ENCODE results near the gene FASN.

FASN gene

DNA sequence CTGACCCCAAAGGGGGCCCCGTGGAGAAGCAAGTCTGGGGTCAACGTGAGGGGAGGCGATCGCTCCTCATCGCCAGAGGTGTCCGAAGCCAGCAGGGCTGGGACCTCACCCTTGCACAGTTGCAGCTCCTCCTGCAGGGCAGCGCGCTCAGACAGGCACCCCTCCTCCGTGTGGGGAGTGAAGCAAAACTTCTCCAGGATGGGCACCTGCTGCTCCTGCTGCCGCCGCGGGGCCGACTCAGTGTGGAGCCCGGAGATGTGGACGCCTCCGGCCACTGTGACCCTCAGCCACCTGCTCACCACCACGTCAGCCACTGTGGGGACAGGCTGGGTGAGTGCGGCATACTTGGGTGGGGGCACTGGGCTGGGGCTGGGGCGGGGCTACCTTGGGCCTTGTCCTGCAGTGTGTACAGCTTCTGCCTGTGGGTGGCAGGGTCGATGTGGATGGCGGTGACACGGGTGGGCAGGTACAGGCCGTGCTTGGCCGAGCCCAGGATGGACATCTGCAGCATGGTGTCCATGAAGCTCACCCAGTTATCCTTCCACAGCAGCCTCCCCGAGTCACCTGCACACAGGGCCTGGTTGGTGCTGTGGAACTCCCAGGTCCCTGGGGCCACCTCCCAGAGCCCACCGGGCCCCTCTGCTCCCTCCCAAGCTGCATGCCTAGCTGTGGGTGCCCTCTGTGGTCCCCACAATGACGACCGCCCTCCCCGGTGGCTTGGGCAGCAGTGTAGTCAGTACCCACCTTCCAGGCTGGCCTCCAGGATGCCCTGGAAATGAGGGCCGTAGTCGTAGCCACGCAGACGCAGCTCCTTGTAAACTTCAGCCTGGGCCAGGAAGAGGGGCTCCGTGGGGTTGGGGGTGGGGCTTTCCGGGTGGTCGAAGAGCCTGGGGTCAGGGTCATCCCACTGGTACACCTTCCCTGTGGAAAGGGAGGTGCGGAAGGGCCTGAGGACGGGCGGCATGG is 10.8 kb downstream of the FASN start:
- no peak for DNase-seq

DNA sequence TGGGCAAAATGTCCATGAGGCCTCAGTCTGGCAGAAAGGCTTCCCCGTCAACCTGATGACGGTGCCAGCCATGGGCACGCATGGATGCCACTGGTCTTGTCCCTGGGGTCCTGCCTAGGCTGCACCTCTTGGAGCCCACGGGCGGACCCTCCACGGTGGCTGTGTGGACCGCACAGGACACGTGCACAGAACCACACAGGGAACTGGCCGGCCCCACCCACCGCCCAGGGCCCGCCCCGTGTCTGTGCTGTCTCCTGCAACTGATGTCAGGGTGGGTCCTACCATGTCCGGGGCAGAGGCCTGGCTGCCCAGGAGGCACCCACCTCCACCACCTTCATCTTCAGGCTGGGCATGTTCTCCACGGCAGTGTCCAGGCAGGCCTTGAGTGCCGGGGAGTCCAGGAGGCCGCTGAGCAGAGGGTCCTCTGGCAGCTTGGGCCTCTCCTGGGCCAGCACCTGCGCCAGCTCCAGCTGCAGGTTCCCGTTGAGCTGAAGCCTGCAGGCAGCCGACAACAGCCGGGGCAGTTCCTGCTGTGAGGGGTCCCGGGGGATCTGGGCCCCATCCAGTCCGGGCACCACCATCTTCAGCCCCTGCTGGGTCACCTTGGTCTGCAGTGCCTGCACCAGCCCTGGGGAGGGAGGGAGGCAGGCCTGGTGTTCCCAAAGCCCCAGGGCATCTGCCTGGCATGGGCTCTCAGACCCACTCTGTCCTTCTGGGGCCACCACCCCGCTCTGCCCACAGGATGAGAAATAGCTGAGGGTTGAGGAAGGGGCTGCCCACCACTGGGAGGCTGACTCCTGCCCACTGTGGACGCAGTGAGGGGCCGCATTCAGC is 11.9 kb downstream of the FASN start:
- DNase-seq = no peak

DNA sequence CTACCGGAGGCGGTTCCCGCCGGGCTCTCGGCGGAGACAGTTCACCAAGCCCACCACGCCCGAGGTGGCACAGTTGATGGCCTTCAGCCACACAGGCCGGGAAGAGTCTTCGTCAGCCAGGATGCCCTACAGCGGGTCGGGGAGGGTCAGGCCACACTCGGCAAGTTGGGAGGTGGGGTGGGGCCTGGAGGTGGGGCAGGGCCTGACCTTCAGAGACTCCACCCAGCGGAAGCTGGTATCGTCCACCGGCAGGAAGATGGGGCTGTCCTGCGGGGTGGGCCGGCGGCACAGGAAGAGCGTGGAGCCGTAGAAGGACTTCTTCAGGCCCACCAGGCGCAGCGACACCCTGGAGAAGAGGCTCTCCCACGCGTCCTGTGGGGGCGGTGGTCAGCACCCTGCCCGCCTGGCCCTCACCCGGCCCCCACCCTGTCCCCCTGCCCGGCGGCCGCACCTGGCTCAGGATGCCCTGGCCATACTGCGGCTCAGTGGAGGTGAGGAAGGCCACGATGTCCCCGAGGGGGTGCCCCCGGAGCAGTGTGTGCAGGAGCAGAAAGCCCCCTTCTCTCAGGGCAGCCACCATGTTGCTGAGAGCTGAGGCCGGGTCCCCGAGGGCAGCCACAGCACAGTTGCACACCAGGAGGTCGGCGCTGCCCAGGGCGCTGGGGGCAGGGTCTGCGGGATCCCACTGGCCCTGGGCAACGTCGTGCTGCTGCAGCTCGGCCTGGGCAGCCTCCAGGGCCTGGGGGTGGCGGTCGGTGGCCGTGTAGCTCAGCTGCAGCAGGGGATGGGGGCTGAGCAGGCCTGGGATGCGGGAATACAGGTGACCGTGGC is 12.8 kb downstream of the FASN start:
- DNase-seq = no peak

DNA sequence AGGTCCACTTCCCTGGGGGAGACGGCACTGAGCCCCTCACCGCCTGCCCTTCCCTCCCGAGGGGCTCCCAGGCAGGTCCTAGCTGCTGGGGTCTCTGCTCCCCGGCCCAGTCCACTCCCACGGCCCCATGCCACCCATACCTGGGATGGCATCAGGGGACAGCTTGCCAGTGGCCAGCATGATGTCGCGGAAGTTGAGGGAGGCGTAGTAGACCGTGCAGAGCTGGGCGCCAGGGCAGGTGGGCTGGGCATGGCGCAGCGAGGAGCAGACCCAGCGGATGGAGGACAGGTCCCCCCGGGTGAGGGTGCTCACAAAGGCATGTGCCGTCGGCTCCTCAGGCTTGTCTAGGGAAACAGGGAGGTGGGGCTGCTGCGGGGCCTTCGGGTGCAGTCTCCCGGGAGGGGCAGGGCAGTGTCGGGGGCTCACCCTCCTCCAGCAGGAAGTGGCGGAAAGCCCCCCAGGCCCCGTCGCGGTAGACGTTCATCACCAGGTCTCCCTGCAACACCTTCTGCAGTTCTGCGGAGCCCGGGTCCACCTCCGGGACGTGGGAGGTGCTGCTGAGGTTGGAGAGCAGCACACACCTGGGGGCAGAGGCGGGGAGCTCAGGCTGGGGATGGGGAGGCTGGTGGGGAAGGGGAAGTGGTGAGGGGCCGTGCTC is 13.5 kb downstream of the FASN start:
- no peak for DNase-seq

DNA sequence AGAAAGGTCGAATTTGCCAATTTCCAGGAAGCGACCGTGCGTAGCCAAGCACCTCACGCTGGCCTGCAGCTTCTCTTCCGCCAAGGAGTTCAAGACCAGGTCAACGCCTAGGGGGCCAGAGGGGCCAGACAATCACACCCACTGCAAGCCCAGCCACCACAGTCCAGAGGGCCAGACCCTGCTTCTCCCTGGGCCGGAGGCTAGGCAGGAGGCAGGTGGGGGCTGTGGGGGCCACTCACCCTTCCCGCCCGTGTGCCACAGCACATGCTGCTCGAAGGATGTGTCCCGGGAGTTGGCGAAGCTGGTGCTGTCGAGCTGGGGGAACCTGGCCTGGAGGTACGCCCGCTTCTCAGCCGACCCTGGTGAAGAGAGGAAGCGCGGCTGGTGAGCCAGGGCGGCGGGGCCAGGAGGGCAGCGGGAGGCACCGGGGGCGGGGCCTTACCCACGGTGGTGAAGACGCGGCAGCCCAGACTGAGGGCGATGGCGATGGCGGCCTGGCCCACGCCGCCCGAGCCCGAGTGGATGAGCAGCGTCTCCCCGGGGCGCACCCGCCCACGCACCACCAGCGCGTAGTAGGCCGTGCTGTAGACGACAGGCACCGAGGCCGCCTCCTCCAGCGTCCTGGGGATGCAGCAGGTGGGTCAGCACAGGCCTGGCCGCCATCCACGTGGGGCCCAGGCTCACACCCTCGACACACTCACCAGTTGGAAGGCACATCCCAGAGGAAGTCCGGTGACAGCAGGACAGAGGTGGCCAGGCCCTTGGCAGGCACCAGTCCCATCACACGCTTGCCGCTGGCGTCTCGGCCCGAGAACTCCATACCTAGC is 14.3 kb downstream of the FASN start:
- DNase-seq = no peak

DNA sequence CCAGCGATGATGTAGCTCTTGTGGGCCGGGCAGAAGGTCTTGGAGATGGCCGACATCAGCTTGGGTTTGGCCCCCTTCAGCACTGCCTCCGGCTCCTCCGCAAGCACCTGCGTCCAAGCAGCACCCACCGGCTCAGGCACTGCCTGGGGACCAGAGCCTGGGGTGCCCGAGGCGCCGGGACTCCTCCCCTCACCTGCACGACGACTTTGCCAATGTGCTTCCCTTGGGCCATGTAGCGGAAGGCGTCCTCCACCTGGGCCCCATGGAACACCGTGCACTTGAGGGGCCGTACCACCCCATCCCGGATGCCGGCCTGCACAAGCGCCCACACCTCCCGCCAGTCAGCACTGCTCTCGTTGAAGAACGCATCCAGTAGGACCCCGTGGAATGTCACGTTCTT is 15.0 kb downstream of the FASN start:
- DNase-seq = no peak

DNA sequence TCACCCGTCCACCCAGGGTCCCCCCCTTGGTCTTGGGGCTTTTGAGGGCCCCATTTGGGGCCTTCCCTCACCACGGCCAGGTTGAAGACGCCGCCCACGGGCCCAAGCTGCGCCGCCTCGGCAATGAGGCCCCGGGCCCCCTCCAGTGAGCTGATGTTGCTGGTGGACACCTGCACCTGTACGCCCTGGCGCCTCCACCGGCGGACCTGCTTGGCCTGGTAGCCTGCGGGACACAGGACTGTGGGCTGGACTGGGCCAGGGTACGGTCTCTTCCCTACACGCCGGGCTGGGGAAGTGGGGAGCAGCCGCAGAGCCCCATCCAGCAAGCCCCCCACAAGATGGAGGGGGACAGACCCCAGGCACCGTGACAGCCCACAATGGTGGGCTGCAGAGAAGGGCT is 15.6 kb downstream of the FASN start:
- DNase-seq = no peak

DNA sequence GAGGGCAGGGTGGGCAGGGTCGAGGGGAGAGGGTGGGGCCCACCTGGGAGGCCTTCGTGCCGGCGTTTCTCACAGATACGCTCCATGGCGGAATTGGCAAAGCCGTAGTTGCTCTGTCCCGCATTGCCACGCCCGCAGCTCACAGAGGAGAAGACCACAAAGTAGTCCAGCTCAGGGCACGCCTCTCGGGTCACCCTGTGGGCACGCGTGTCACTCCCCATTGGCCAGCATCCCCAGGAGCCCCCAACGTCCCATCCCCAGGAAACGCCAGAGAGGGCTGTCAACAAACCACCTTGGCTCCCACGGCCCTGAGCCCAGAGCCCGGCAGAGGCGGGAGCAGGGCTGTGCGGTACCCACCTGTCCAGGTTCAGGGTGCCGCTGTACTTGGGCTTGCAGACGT is 16.1 kb downstream of the FASN start:
- DNase-seq = no peak

DNA sequence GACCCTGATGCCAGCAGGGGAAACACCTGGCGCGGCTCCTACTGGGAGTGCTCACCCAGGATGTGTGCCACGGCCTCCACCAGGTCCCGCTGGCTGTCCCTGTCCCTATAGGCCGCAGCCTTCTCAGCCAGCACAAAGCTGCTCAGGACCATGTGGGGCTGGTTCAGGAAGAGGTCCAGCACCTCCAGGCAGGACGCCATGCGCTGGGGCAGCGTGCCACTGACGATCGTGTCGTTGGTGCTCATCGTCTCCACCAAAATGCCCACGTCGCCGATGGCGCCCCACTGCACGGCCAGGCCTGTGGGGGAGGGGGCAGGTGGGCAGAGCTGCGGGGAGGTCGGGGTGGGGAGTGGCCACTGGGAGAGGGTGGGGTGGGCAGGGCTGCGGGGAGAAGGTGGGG is 16.5 kb downstream of the FASN start:
- DNase-seq = no peak

DNA sequence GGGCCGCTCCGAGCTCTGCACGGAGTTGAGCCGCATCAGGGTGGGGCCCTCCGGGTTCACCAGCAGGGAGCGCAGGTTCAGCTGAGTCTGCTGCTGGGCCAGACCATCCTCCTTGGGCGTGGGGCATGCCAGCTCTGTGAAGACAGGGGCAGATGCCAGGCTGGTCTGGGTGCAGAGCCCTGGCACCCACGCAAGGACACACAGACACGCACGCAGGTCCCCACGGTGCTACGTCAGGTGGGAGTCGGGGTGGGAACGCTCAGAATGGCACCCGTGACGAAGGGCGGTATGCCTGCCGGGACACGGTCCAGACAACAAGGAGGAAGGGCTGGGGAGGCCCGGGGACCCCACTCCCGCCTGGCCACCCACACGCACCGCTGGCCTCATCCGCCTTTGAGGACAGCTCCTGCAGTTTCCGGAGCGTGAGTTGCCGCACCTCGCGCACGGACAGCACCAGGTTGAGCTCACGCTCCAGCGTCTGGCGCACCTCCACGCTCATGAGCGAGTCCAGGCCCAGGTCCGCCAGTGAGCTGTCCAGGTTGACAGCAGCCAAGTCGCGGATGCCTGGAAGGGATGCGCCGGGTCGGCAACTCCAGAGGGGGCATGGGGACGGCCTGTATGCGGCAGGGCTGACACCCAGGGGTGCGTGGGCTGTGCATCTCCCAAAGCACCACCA is 17.1 kb downstream of the FASN start:
- no peak for DNase-seq

DNA sequence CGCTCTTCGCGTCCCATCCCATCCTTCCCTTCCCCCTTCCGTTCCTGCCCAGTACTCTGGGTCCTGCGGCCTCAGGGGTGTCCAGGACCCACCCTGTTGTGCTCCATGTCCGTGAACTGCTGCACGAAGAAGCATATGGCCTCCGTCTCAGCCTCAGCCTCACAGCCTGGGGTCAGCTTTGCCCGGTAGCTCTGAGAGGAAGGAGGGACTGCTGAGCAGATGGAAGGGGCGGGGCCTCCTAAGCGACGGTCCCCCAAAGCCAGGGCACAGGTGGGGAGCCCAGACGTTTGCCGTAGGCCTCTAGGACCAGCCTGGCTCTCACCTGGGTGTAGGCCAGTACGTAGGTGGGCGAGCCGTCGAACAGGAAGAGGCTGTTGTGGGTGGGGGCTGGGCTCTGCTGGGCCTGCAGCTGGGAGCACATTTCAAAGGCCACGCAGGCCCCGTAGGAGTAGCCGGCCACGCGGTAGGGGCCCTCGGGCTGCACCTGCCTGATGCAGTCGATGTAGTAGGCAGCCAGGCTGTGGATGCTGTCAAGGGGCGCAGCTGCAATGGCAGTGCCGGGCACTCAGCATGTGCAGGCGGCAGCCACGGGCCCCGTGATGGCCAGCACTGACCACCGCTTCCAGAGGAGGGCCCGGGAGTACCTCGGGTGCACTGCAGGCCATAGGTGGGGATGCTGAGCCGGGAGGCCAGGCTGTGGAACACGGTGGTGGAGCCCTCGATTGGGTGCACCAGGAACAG is 17.8 kb downstream of the FASN start:
- DNase-seq = no peak

DNA sequence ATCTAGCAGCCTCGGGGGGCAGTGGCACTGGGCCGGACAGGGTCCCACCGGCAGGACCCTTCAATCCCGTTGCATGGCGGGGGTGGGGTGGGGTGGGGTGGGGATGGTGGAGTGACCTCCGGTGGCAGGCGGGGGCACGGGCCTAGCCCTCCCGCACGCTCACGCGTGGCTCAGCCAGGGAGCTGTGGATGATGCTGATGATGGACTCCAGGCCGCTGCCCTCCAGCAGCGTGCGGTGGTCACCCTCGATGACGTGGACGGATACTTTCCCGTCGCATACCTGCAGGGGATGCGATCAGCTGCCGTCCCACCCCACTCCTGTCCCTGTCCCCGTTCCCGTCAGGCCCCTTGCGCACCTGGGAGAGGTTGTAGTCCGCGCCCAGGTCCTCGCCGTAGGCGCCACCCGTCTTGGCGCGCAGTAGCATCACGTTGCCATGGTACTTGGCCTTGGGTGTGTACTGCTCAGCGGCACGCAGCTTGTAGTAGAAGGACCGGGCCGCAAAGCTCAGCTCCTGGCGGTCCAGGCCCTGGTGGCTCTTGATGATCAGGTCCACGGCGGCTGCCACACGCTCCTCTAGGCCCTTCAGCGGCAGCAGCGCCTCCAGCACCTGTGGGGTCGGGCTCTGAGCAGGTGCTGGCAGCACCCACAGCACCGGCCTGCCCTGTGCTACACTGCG is 18.9 kb downstream of the FASN start:
- DNase-seq = no peak

DNA sequence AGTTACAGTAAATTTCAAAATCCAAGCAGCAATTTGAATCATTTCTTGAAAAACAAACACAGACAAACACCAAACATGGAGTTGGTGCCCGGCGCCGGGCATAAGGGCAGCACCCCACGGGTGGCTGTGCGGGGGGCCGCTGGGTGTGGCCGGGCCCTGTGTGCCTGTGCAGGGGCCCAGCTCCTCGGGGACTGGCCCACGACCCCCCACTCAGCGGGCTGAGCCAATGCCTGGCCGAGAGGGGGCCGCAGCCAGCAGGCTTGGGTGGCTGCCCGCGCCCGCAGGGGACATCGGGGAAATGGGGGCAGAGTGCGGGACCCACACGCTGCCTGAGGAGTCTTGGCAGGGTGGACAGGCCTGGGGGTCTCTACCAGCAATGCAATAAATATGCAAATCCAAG is 19.6 kb downstream of the FASN start:
- no peak for DNase-seq

DNA sequence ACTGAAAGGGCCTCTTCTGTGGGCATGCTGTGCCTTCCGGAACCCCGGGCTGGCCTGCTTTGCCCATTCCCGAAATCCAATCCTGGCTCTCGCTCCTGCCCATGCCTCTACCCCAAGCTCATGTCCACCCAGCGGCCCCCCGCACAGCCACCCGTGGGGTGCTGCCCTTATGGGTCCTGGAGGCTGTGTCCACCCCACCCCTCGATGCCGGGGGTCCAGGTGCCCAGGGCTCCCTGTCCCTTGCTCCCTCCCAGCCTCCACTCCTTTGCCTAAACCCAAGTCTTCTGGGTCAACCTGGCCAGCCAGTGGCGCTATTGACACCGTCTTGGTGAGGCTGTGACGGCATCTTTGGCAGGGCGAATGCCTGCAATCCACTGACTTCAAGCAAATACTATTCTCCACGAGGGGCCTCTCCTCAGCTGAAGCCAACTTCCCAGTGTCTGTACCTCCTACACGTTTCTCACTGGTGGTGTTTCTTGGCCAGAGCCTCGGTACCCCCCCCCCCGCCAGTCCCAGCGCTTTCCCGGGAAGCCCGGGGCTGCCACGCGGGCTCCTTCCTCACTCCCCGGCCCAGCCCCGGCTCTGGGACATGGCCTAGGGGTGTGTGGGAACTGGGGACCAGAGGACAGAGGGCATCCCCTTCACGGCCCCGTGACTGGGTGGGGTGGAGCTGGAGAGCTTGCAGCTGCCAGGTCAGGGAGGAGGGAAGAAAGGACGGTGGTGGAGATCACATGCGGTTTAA is 20.2 kb downstream of the FASN start:
- DNase-seq = no peak

DNA sequence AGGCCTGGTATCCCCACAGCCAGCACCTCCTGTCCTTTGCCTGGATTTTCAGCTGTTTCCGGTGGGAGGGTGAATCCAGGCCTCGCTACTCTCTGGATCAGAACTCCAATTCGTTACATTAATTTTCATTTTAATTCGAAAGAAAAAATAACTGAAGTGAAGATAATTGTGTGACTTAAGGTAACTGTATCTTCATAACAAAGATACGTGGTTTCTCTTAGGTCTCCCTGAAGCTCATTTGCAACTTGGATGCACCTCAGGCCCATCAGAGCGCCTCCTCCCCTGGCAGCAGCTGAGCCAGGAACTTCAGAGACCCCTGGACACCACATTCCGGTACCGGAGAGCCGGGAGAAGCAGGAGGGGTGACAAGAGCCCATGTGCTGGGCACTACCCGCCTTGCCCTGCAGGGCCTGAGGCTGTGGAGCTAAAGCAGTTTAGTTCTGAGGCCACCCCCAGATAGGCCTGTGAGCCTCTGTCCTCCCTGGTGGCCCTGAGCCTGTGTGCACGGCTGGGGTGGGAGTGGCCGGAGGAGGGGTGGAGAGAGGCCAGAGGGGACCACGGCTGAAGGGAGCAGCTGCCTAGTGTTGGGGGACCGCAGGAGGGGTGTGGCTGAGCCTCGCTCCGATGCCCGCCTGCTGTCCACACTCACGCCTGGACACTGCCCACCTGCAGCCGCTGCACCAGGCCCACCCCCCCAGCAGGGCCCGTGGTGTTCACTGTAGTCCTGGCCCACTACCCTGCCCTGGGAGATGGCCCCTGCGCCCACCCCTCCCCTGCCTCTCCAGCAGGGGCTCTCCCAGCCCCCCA is 21.0 kb downstream of the FASN start:
- DNase-seq = no peak

DNA sequence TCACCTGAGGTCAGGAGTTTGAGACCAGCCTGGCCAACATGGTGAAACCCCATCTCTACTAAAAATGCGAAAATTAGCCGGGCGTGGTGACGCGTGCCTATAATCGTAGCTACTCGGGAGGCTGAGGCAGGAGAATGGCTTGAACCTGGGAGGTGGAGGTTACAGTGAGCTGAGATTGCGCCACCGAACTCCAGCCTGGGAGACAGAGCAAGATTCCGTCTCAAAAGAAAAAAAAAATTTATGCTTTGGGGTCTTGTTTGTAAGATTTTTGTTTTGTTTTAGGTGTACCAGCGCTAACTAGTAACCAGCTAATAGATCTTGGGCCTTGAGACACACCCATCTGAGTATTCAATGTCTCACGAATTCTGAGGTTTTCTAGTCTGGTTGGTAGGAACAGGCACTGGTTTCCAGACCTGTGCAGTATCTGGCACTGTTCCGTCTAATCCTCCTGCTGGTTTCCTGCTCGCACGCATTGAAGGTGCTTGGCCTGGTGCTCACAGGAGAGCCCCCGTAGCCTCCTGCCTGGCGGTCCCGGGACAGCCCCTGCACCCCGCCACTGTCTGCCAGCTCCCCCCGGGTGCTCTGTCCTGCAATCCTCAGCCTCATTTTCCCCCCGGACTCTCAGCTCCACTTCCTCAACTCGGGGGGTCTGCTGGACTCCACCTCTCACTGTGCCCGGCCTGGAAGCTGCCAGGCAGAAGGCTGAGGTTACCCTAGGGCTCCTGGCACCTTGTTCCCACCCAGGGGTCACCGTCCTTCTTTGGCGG is 21.8 kb downstream of the FASN start:
- no peak for DNase-seq

DNA sequence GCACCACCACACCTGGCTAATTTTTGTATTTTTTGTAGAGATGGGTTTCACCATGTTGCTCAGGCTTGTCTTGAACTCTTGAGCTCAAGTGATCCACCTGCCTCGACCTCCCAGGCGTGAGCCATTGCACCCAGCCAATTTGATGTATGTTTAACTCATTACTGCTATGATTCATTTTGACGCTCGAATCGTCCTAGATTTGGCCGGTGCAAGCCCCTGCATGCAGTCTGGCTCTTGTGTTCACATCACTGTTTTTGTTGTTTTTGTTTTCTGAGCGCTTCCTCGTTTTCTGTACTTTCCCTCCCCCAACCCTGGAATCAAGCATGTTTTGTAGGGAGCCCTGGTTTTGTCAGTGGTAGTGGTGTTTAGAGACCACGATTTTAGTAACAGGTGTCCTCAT is 24.6 kb downstream of the FASN start:
- no peak for DNase-seq
